ENCODE data around the gene CYP4F12. TPM values are rescaled to one million over a fixed set of nuclear protein-coding genes. Genes with fewer than 3 reads are reported as not detected.

Gene CYP4F12
- total and polyA plus RNA-seq, 7 donors, result 0.36 to 2.4 (median 1.3) TPM; not detected in 2

- Histone ChIP-seq H3K4me3 (no peak overlapping the region), H3K9me3 (no peaks in the 10 kb centered on the region), H3K4me1 (no peaks in the 10 kb centered on the region), H3K27ac (no peak overlapping the region), H3K27me3 (ENCODE audit: insufficient read depth in 3 of 3, low read length in 2 of 3) (peaks cover 0 to 8% (median 0%) of the 10 kb centered on the region in 3 donors), H3K36me3 (ENCODE audit: insufficient read depth in 1 of 2, low read depth in 1 of 2) (no peaks in the 10 kb centered on the region)
- intact Hi-C loops (cut with DNase I), result no loop called here
- 59 to 81% (median 73%) methylated on average over 8 of the region's 8 CpGs for WGBS, 3 donors
- ATAC-seq, result no peak
- no peak for TF ChIP-seq CTCF (IDR thresholded peaks at IDR 0.05)
- DNase-seq, result no peak
Observed at GRCh38 chr19:15652559-15653278, 20.2 kb upstream of the CYP4F12 start.

DNA sequence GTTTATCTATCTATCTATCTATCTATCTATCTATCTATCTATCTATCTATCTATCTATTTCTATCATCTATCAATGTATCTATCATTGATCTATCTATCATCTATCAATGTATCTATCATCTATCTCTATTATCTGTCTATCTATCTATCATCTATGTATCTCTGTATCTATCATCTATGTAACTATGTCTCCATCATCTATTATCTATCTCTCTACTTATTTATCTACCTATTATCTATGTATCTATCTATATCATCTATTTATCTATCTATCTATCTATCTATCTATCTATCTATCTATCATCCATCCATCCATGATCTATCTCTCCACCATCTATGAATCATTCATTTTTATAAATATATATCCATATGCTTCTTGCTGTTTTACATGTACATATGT is 16.4 kb upstream of the CYP4F12 start:
- H3K9me3 ChIP-seq, result no peaks in the 10 kb centered on the region
- H3K27ac ChIP-seq, result no peak overlapping the region
- no peak for DNase-seq
- TF ChIP-seq CTCF (IDR thresholded peaks at IDR 0.05), result no peak
- H3K4me3 ChIP-seq, result no peak overlapping the region
- peaks cover 0 to 10% (median 0%) of the 10 kb centered on the region in 3 donors for H3K27me3 ChIP-seq (ENCODE audit: insufficient read depth in 3 of 3, low read length in 2 of 3)
- no peaks in the 10 kb centered on the region for H3K4me1 ChIP-seq
- no peak for ATAC-seq
- intact Hi-C loops (cut with DNase I), result no loop called here
- H3K36me3 ChIP-seq (ENCODE audit: insufficient read depth in 1 of 2, low read depth in 1 of 2), result no peaks in the 10 kb centered on the region

DNA sequence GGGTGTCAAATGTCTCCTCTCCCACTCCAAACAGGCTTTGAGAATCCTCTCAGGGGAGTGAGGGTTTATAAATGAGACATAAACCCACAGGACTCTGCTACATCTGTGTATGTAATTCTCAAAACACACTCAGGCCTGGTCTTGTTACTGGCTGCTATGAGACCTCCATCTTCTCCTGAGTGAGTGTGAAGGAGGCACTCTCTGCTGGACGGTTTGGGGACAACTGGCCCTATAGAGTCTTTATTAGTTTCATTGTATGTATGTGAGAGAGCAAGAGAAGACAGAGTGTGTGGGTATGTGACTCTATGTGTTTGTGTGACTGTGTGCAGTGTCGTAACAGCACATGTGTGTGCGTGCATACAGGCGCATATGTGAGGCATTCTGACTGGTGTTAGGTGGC is 9.6 kb upstream of the CYP4F12 start:
- 73 to 75% (median 73%) methylated on average over 4 of the region's 4 CpGs for WGBS, 3 donors
- peaks cover 7% of the 10 kb centered on the region for H3K9me3 ChIP-seq
- intact Hi-C loops (cut with DNase I), result no loop called here
- TF ChIP-seq CTCF (IDR thresholded peaks at IDR 0.05), result no peak
- no peaks in the 10 kb centered on the region for H3K36me3 ChIP-seq (ENCODE audit: insufficient read depth in 1 of 2, low read depth in 1 of 2)
- DNase-seq, result no peak
- ATAC-seq, result no peak
- H3K27ac ChIP-seq, result no peak overlapping the region
- no peaks in the 10 kb centered on the region for H3K4me1 ChIP-seq
- peaks cover 0 to 3% (median 0%) of the 10 kb centered on the region in 3 donors for H3K27me3 ChIP-seq (ENCODE audit: insufficient read depth in 3 of 3, low read length in 2 of 3)
- H3K4me3 ChIP-seq, result no peak overlapping the region

DNA sequence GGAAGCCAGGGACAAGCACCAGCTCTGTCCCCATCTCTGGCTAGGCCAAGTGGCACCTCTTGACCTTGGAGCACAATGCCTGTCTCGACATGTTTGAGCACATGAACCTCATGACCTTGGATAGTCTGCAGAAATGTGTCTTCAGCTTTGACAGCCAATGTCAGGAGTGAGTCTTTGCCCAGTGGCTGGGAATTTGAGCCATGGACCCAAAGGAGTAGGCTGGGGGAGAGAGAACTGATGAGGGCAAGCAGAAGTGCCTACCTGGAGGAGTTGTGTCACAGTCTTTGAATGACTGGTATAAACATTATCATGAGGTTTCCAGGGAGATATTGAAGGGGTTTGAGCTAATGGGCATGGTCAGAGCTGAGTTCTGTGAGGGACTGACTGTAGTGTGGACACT is 6.7 kb upstream of the CYP4F12 start:
- H3K4me3 ChIP-seq, result no peak overlapping the region
- peaks cover 0 to 3% (median 0%) of the 10 kb centered on the region in 3 donors for H3K27me3 ChIP-seq (ENCODE audit: insufficient read depth in 3 of 3, low read length in 2 of 3)
- no peaks in the 10 kb centered on the region for H3K4me1 ChIP-seq
- H3K27ac ChIP-seq, result no peak overlapping the region
- no peak for TF ChIP-seq CTCF (IDR thresholded peaks at IDR 0.05)
- no peaks in the 10 kb centered on the region for H3K36me3 ChIP-seq (ENCODE audit: insufficient read depth in 1 of 2, low read depth in 1 of 2)
- intact Hi-C loops (cut with DNase I), result no loop called here
- no peak for ATAC-seq
- peaks cover 7% of the 10 kb centered on the region for H3K9me3 ChIP-seq
- 23 to 27% (median 25%) methylated on average over 1 of the region's 1 CpG for WGBS, 3 donors
- no peak for DNase-seq

- Histone ChIP-seq H3K27me3 (ENCODE audit: insufficient read depth in 3 of 3, low read length in 2 of 3) (peaks cover 0 to 3% (median 0%) of the 10 kb centered on the region in 3 donors), H3K27ac (no peak overlapping the region), H3K4me3 (no peak overlapping the region), H3K4me1 (no peaks in the 10 kb centered on the region), H3K9me3 (peaks cover 7% of the 10 kb centered on the region), H3K36me3 (ENCODE audit: insufficient read depth in 1 of 2, low read depth in 1 of 2) (no peaks in the 10 kb centered on the region)
- ATAC-seq, result no peak
- intact Hi-C loops (cut with DNase I), result no loop called here
- WGBS, 3 donors, result 44 to 67% (median 48%) methylated on average over 4 of the region's 4 CpGs
- TF ChIP-seq CTCF (IDR thresholded peaks at IDR 0.05), result no peak
- DNase-seq, result no peak
Observed at GRCh38 chr19:15666883-15667282, 6.0 kb upstream of the CYP4F12 start.
